ENCODE results near the gene LRP3.
A peak's percentile ranks its signal among the peaks of the same experiment; 100 is the strongest.
"Not testable (repeated sequence)": the region's sequence is repeated elsewhere in the genome, so short reads cannot be mapped to it uniquely, and the experiment has no call there.

LRP3 gene

GRCh38 chr19:33220115-33220514 is 26.0 kb downstream of the LRP3 start:
- DNase-seq, result no peak

- no peak for DNase-seq
Observed at GRCh38 chr19:33220735-33221134, 26.6 kb downstream of the LRP3 start.

- no peak for DNase-seq
Observed at GRCh38 chr19:33221638-33222037, 27.5 kb downstream of the LRP3 start.

GRCh38 chr19:33222255-33222654 is 28.1 kb downstream of the LRP3 start:
- not testable (repeated sequence) for DNase-seq

GRCh38 chr19:33224694-33225457 is 30.7 kb downstream of the LRP3 start:
- no peak for DNase-seq

- DNase-seq, result no peak
Observed at GRCh38 chr19:33225458-33225926, 31.4 kb downstream of the LRP3 start, which contains the start of gene SLC7A10. Gene SLC7A10 (minus strand): TSS chr19:33225850. CDS start chr19:33225703, 147 bp downstream.

- no peak for DNase-seq
Observed at GRCh38 chr19:33226550-33227241, 32.6 kb downstream of the LRP3 start.

- DNase-seq, result peak; percentile 14
Observed at GRCh38 chr19:33227242-33227650, 33.1 kb downstream of the LRP3 start.

GRCh38 chr19:33227870-33228599 is 33.9 kb downstream of the LRP3 start:
- DNase-seq, result no peak

GRCh38 chr19:33229962-33230361 is 35.8 kb downstream of the LRP3 start:
- DNase-seq, result no peak

- DNase-seq, result no peak
Observed at GRCh38 chr19:33231511-33231910, 37.4 kb downstream of the LRP3 start.

- no peak for DNase-seq
Observed at GRCh38 chr19:33232656-33233055, 38.5 kb downstream of the LRP3 start.

GRCh38 chr19:33233056-33233873 is 39.1 kb downstream of the LRP3 start:
- no peak for DNase-seq

- no peak for DNase-seq
Observed at GRCh38 chr19:33234092-33234491, 40.0 kb downstream of the LRP3 start.

- no peak for DNase-seq
Observed at GRCh38 chr19:33234736-33235135, 40.6 kb downstream of the LRP3 start.

- peak; percentile 50 for DNase-seq
Observed at GRCh38 chr19:33235269-33235995, 41.3 kb downstream of the LRP3 start.

GRCh38 chr19:33235996-33236350 is 41.8 kb downstream of the LRP3 start:
- no peak for DNase-seq

- DNase-seq, result no peak
Observed at GRCh38 chr19:33236696-33237390, 42.7 kb downstream of the LRP3 start.

GRCh38 chr19:33238481-33239149 is 44.5 kb downstream of the LRP3 start:
- DNase-seq, result no peak

- no peak for DNase-seq
Observed at GRCh38 chr19:33239223-33239975, 45.3 kb downstream of the LRP3 start.
